ENCODE data around the gene ZNF473.
"Not testable (repeated sequence)": the region's sequence is repeated elsewhere in the genome, so short reads cannot be mapped to it uniquely, and the experiment has no call there.

Gene ZNF473

DNA sequence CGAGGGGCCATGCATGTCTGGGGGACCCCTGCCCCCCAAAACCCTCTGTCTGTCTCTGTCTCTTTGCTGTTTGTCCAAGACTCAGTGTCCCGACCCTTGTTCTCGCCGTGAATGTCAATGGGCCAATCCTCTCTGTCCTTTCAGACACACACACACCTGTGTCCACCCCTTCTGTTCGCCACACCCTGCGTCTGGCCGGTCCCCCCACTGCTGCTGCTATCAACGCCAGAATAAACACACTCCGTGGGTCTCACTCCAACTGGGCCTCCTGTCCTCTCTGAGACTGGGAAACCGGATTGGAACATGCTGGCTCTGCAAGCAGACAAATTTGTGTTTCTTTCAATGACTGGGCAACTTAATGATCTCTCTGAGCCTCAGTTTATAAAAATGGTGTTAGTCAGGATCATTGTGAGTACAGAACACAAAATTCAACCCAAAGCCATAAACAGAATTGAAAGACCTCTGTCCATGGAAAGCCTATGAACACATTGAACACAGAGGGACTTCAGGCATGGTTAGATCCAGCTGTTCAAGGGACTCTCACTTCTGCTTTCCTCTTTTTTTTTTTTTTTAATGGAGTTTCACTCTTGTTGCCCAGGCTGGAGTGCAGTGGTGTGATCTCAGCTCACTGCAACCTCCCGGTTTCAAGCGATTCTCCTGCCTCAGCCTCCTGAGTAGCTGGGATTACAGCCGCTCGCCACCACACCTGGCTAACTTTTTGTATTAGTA lies 50.0 kb downstream of the ZNF473 start:
- not testable (repeated sequence) for H3K4me1 ChIP-seq (ENCODE audit: low read length); H3K27ac ChIP-seq (ENCODE audit: low read length); H3K36me3 ChIP-seq (replicated peaks; ENCODE audit: low read depth, low read length); H3K79me2 ChIP-seq (ENCODE audit: low read length); H3K4me3 ChIP-seq (ENCODE audit: low read length); H4K20me1 ChIP-seq (ENCODE audit: insufficient read depth, low read length); H3K4me2 ChIP-seq (ENCODE audit: low read length); H3K27me3 ChIP-seq (ENCODE audit: low read depth, low read length); H2AFZ ChIP-seq (ENCODE audit: low read depth, low read length); H3K9ac ChIP-seq (ENCODE audit: low read length); H3K9me3 ChIP-seq (ENCODE audit: insufficient read depth, low read length)

DNA sequence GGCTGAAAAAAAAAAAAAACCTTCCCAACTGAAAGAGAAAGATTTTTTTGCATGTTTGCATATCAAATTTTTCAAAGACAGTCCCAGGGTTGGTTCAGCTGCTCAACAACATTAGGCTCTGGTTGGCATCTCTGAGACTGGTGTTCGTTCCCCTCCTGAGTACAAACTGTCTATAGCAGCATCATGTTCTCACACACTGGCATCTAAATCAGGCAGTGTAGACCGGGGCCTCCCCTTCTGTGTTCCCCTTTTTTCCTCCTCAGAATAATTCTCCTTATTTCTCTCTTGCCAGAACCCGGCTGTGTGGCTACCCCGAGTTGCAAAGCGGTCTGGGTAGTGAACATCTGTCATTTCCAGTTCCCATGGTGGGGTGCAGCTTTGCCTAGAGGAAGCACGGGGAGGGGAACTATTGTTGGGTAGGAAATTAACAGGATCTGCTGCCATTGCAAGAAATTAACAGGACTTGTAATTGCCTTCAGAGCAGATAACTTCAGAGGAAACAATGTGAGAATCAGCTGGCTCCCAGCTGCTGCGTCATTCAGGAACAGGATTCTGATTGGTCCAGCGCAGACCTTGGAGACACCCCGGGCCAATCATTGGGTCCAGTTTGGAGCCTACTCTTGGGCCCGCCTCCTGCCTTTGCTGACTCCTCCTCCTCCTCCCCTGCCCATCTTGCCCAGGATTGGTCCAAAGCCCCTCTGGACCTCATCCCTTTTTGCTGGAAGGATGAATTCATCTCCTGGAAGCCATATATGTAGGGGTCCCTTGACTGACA lies 51.0 kb downstream of the ZNF473 start:
- not testable (repeated sequence) for H3K4me2 ChIP-seq (ENCODE audit: low read length); H3K79me2 ChIP-seq (ENCODE audit: low read length); H3K9ac ChIP-seq (ENCODE audit: low read length); H3K36me3 ChIP-seq (replicated peaks; ENCODE audit: low read depth, low read length); H3K27ac ChIP-seq (ENCODE audit: low read length); H3K4me3 ChIP-seq (ENCODE audit: low read length); H4K20me1 ChIP-seq (ENCODE audit: insufficient read depth, low read length); H3K9me3 ChIP-seq (ENCODE audit: insufficient read depth, low read length); H2AFZ ChIP-seq (ENCODE audit: low read depth, low read length); H3K27me3 ChIP-seq (ENCODE audit: low read depth, low read length); H3K4me1 ChIP-seq (ENCODE audit: low read length)

DNA sequence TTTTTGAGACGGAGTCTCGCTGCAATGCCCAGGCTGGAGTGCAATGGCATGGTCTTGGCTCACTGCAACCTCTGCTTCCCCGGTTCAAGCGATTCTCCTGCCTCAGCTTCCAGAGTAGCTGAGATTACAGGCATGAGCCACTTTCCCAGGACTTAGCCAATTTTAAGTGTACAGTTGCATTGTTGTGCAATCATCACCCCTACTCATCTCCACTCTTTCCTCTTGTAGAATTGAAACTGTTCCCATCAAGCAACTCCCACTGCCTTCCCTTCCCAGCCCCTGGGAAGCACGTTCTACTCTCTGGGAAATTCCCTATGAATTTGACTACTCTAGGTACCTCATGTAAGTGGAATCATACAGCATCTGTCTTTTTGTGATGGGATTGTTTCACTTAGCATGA lies 53.2 kb downstream of the ZNF473 start:
- not testable (repeated sequence) for H3K36me3 ChIP-seq (replicated peaks; ENCODE audit: low read depth, low read length); H3K9ac ChIP-seq (ENCODE audit: low read length); H3K79me2 ChIP-seq (ENCODE audit: low read length); H3K27me3 ChIP-seq (ENCODE audit: low read depth, low read length); H3K27ac ChIP-seq (ENCODE audit: low read length); H2AFZ ChIP-seq (ENCODE audit: low read depth, low read length); H3K9me3 ChIP-seq (ENCODE audit: insufficient read depth, low read length); H3K4me3 ChIP-seq (ENCODE audit: low read length); H4K20me1 ChIP-seq (ENCODE audit: insufficient read depth, low read length); H3K4me2 ChIP-seq (ENCODE audit: low read length); H3K4me1 ChIP-seq (ENCODE audit: low read length)

DNA sequence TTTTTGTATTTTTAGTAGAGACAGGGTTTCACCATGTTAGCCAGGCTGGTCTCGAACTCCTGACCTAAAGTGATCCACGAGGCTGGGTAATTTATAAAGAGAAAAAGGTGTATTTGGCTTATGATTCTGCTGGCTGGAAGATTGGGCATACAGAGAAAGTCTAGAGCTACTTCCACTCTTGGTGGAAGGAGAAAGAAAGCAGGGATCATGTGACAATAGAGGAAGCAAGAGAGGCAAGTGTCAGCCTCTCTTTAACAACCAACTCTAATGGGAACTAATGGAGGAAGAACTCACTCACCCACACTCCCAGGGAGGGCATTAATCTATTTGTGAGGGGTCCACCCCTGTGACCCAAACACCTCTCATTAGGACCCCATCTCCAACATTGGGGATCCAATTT lies 58.6 kb downstream of the ZNF473 start:
- not testable (repeated sequence) for H3K9ac ChIP-seq (ENCODE audit: low read length); H2AFZ ChIP-seq (ENCODE audit: low read depth, low read length); H3K27me3 ChIP-seq (ENCODE audit: low read depth, low read length); H3K9me3 ChIP-seq (ENCODE audit: insufficient read depth, low read length); H3K36me3 ChIP-seq (replicated peaks; ENCODE audit: low read depth, low read length); H3K4me2 ChIP-seq (ENCODE audit: low read length); H3K79me2 ChIP-seq (ENCODE audit: low read length); H3K27ac ChIP-seq (ENCODE audit: low read length); H4K20me1 ChIP-seq (ENCODE audit: insufficient read depth, low read length); H3K4me1 ChIP-seq (ENCODE audit: low read length); H3K4me3 ChIP-seq (ENCODE audit: low read length)

DNA sequence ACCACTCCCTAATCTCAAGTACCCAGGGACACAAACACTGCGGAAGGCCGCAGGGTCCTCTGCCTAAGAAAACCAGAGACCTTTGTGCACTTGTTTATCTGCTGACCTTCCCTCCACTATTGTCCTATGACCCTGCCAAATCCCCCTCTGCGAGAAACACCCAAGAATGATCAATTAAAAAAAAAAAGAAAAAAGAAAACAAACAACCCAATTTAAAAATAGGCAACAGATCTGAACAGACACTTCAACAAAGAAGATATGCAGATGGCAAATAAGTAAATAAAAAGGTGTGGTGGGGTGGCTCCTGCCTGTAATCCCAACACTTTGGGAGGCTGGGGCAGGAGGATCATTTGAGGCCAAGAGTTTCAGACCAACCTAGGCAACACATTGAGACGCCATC lies 61.3 kb downstream of the ZNF473 start:
- not testable (repeated sequence) for H3K4me2 ChIP-seq (ENCODE audit: low read length); H4K20me1 ChIP-seq (ENCODE audit: insufficient read depth, low read length); H3K9ac ChIP-seq (ENCODE audit: low read length); H2AFZ ChIP-seq (ENCODE audit: low read depth, low read length); H3K36me3 ChIP-seq (replicated peaks; ENCODE audit: low read depth, low read length); H3K4me1 ChIP-seq (ENCODE audit: low read length); H3K9me3 ChIP-seq (ENCODE audit: insufficient read depth, low read length); H3K4me3 ChIP-seq (ENCODE audit: low read length); H3K79me2 ChIP-seq (ENCODE audit: low read length); H3K27ac ChIP-seq (ENCODE audit: low read length); H3K27me3 ChIP-seq (ENCODE audit: low read depth, low read length)

DNA sequence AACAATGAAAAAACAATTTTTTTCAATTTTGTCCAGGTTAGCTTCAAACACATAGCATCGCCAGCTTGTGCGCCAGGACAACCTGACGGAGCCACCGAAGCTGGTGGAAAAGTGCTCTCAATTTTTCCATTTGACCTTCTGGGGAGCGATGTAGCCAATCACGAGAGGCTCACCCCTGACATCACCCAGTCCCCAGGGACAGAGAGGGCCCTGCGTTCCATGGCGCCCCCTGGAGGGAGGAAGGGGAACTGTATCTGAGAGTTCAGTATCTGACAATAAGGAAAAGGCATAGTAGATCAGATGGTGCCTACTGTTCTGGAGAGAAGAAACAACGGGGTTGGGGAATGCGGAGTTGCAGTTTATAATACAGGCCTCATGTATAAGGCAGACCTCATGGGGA lies 64.9 kb downstream of the ZNF473 start:
- not testable (repeated sequence) for H4K20me1 ChIP-seq (ENCODE audit: insufficient read depth, low read length); H2AFZ ChIP-seq (ENCODE audit: low read depth, low read length); H3K79me2 ChIP-seq (ENCODE audit: low read length); H3K27ac ChIP-seq (ENCODE audit: low read length); H3K4me2 ChIP-seq (ENCODE audit: low read length); H3K36me3 ChIP-seq (replicated peaks; ENCODE audit: low read depth, low read length); H3K9ac ChIP-seq (ENCODE audit: low read length); H3K27me3 ChIP-seq (ENCODE audit: low read depth, low read length); H3K4me1 ChIP-seq (ENCODE audit: low read length); H3K4me3 ChIP-seq (ENCODE audit: low read length); H3K9me3 ChIP-seq (ENCODE audit: insufficient read depth, low read length)
- TF ChIP-seq, protein P1, sequence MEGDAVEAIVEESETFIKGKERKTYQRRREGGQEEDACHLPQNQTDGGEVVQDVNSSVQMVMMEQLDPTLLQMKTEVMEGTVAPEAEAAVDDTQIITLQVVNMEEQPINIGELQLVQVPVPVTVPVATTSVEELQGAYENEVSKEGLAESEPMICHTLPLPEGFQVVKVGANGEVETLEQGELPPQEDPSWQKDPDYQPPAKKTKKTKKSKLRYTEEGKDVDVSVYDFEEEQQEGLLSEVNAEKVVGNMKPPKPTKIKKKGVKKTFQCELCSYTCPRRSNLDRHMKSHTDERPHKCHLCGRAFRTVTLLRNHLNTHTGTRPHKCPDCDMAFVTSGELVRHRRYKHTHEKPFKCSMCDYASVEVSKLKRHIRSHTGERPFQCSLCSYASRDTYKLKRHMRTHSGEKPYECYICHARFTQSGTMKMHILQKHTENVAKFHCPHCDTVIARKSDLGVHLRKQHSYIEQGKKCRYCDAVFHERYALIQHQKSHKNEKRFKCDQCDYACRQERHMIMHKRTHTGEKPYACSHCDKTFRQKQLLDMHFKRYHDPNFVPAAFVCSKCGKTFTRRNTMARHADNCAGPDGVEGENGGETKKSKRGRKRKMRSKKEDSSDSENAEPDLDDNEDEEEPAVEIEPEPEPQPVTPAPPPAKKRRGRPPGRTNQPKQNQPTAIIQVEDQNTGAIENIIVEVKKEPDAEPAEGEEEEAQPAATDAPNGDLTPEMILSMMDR (IDR thresholded peaks at IDR 0.05; ENCODE audit: low read depth, low read length), result peak; percentile 34

DNA sequence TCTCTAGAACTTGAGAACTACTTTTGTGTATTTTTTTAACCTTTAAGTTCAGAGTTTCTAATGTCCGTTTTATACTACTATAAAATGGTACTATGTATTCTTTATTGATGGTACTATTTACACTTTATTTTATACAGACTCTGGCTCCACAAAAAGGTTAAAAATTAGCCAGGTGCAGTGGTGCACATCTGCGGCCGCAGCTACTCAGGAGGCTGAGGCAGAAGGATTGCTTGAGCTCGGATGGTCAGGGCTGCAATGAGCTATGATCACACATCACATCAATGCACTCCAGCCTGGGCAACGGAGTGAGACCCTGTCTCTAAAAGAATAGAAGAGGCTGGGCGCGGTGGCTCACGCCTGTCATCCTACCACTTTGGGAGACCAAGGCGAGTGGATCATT lies 66.0 kb downstream of the ZNF473 start:
- not testable (repeated sequence) for H3K4me3 ChIP-seq (ENCODE audit: low read length); H3K27ac ChIP-seq (ENCODE audit: low read length); H3K4me2 ChIP-seq (ENCODE audit: low read length); H3K9me3 ChIP-seq (ENCODE audit: insufficient read depth, low read length); H3K27me3 ChIP-seq (ENCODE audit: low read depth, low read length); H3K4me1 ChIP-seq (ENCODE audit: low read length); H4K20me1 ChIP-seq (ENCODE audit: insufficient read depth, low read length); H3K79me2 ChIP-seq (ENCODE audit: low read length); H3K36me3 ChIP-seq (replicated peaks; ENCODE audit: low read depth, low read length); H3K9ac ChIP-seq (ENCODE audit: low read length); H2AFZ ChIP-seq (ENCODE audit: low read depth, low read length)

DNA sequence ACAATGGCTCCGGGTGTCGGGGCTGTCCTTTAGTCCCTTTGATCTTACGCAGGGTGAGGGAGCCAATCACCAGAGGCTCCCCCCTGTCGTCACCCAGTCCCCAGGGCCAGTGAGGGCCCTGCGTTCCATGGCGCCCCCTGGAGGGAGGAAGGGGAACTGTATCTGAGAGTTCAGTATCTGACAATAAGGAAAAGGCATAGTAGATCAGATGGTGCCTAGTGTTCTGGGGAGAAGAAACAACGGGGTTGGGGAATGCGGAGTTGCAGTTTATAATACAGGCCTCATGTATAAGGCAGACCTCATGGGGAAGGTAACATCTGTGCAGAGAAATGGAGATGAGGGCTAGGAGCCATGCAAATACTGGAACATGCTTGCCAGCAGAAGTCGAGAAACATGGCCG lies 66.8 kb downstream of the ZNF473 start:
- not testable (repeated sequence) for H3K27ac ChIP-seq (ENCODE audit: low read length); H3K27me3 ChIP-seq (ENCODE audit: low read depth, low read length); H3K9ac ChIP-seq (ENCODE audit: low read length); H4K20me1 ChIP-seq (ENCODE audit: insufficient read depth, low read length); H3K79me2 ChIP-seq (ENCODE audit: low read length); H3K4me3 ChIP-seq (ENCODE audit: low read length); H3K4me1 ChIP-seq (ENCODE audit: low read length); H3K9me3 ChIP-seq (ENCODE audit: insufficient read depth, low read length); H3K4me2 ChIP-seq (ENCODE audit: low read length); H2AFZ ChIP-seq (ENCODE audit: low read depth, low read length); H3K36me3 ChIP-seq (replicated peaks; ENCODE audit: low read depth, low read length)

DNA sequence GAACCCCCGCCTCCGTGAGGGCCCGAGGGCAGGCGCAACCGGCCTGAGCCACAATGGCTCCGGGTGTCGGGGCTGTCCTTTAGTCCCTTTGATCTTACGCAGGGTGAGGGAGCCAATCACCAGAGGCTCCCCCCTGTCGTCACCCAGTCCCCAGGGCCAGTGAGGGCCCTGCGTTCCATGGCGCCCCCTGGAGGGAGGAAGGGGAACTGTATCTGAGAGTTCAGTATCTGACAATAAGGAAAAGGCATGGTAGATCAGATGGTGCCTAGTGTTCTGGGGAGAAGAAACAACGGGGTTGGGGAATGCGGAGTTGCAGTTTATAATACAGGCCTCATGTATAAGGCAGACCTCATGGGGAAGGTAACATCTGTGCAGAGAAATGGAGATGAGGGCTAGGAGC lies 72.1 kb downstream of the ZNF473 start:
- H3K9me3 ChIP-seq (ENCODE audit: insufficient read depth, low read length); H3K4me1 ChIP-seq (ENCODE audit: low read length); H3K9ac ChIP-seq (ENCODE audit: low read length); H3K4me2 ChIP-seq (ENCODE audit: low read length); H3K27me3 ChIP-seq (ENCODE audit: low read depth, low read length); H3K27ac ChIP-seq (ENCODE audit: low read length); H2AFZ ChIP-seq (ENCODE audit: low read depth, low read length); H4K20me1 ChIP-seq (ENCODE audit: insufficient read depth, low read length); H3K79me2 ChIP-seq (ENCODE audit: low read length); H3K36me3 ChIP-seq (replicated peaks; ENCODE audit: low read depth, low read length); H3K4me3 ChIP-seq (ENCODE audit: low read length): not testable (repeated sequence)

All from OCI-LY3 (cell line).